Measurements from ENCODE around the gene PAK4. TPM values are rescaled to one million over a fixed set of nuclear protein-coding genes. Genes with fewer than 3 reads are reported as not detected.

PAK4 gene
- total and polyA plus RNA-seq, 8 donors = 19.4 to 38.4 (median 29.4) TPM

GRCh38 chr19:39160523-39160861, 34.9 kb downstream of the PAK4 start:
- DNase-seq (peak; percentile 24 to 75 (median 52)), FAIRE-seq (no peak), ATAC-seq (peak; percentile 7 to 45 (median 32))
- Histone ChIP-seq H3K4me3 (no peak overlapping the region), H3K9me3 (no peaks in the 10 kb centered on the region), H3K27me3 (no peaks in the 10 kb centered on the region), H3K27ac (no peak overlapping the region), H3K4me1 (peaks cover 26 to 44% (median 37%) of the 10 kb centered on the region in 3 donors), H3K36me3 (no peaks in the 10 kb centered on the region)
- intact Hi-C loops (cut with DNase I) = no loop called here
- 4 to 6% methylated on average over 8 of the region's 8 CpGs for WGBS, 2 donors
- no peak for TF ChIP-seq CTCF (IDR thresholded peaks at IDR 0.05)

- Histone ChIP-seq H3K27me3 (no peaks in the 10 kb centered on the region), H3K36me3 (no peaks in the 10 kb centered on the region), H3K4me1 (peaks cover 24 to 44% (median 35%) of the 10 kb centered on the region in 3 donors), H3K27ac (no peak overlapping the region), H3K9me3 (no peaks in the 10 kb centered on the region), H3K4me3 (no peak overlapping the region)
- DNase-seq (peak in 4 of 6 donors; percentile 22 to 73 (median 45)), FAIRE-seq (no peak), ATAC-seq (peak in 1 of 4 donors; percentile 6)
- TF ChIP-seq CTCF (IDR thresholded peaks at IDR 0.05) = no peak
- intact Hi-C loops (cut with DNase I) = no loop called here
- 76 to 85% methylated on average over 21 of the region's 21 CpGs for WGBS, 2 donors
Observed at GRCh38 chr19:39160889-39161672, 35.5 kb downstream of the PAK4 start.

DNA sequence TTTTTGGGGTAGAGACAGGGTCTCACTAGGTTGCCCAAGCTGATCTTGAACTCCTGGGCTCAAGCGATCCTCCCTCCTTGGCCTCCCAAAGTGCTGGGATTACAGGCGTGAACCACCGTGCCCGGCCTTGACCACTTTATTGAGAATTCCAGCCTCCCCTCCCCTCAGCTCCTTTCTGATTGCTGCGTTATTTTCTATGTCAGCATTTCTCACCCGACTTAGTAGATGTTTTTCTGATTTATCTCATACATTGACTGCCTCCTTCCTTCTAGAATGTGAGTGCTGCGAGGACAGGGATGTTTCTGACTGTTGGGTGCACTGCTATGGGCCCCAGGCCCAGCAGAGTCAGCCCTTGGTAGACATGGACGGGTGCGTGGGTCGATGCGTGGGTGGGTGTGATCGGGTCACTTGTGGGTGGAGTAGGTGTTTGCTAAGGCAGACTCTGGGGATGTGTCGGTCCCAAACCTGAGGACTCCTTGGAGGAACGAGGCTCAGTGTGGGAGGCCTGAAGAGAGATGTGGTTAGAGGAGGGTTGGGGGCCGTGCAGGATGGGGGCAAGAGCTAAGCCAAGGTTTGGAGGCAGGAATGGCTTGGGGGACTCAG, 37.0 kb downstream of the PAK4 start:
- no peak overlapping the region for H3K27ac ChIP-seq
- no peak for TF ChIP-seq CTCF (IDR thresholded peaks at IDR 0.05)
- no peaks in the 10 kb centered on the region for H3K9me3 ChIP-seq
- FAIRE-seq = no peak
- intact Hi-C loops (cut with DNase I) = no loop called here
- no peaks in the 10 kb centered on the region for H3K27me3 ChIP-seq
- peak in 1 of 6 donors; percentile 45 for DNase-seq
- peaks cover 30 to 45% (median 34%) of the 10 kb centered on the region in 3 donors for H3K4me1 ChIP-seq
- H3K36me3 ChIP-seq = no peaks in the 10 kb centered on the region
- no peak for ATAC-seq
- WGBS, 2 donors = 63 to 69% methylated on average over 15 of the region's 15 CpGs
- no peak overlapping the region for H3K4me3 ChIP-seq

DNA sequence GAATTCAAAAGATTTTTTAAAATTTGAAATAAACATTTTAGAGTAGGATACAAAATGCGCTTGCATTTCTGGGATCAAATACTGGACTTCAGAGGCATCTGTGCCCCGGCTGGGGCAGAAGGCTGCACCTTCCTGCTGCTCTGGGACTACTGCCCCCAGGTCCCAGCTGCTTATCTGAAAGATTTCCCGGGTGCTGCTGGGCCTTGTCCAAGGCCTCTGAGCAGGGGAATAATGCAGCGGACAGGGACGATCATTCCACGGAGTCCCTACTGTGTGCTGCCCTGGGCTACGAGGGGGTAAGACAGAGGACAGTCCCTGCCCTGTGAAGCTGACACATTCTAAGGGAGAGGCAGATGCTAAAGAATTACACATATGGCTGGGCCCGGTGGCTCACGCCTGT, 38.0 kb downstream of the PAK4 start:
- Histone ChIP-seq H3K27me3 (no peaks in the 10 kb centered on the region), H3K4me3 (no peak overlapping the region), H3K9me3 (no peaks in the 10 kb centered on the region), H3K27ac (no peak overlapping the region), H3K4me1 (peaks cover 35 to 49% (median 35%) of the 10 kb centered on the region in 3 donors), H3K36me3 (no peaks in the 10 kb centered on the region)
- FAIRE-seq (no peak), DNase-seq (peak in 4 of 6 donors; percentile 41 to 60 (median 55)), ATAC-seq (peak in 2 of 4 donors; percentile 34 to 50)
- no peak for TF ChIP-seq CTCF (IDR thresholded peaks at IDR 0.05)
- intact Hi-C loops (cut with DNase I) = no loop called here
- 33 to 37% methylated on average over 9 of the region's 9 CpGs for WGBS, 2 donors

- no peaks in the 10 kb centered on the region for H3K36me3 ChIP-seq
- 68 to 81% methylated on average over 6 of the region's 6 CpGs for WGBS, 2 donors
- intact Hi-C loops (cut with DNase I) = no loop called here
- H3K9me3 ChIP-seq = no peaks in the 10 kb centered on the region
- H3K27me3 ChIP-seq = no peaks in the 10 kb centered on the region
- no peak overlapping the region for H3K27ac ChIP-seq
- peaks cover 35 to 49% (median 35%) of the 10 kb centered on the region in 3 donors for H3K4me1 ChIP-seq
- H3K4me3 ChIP-seq = no peak overlapping the region
- DNase-seq = peak in 1 of 6 donors; percentile 11
- no peak for TF ChIP-seq CTCF (IDR thresholded peaks at IDR 0.05)
- FAIRE-seq = no peak
- ATAC-seq = no peak
Observed at GRCh38 chr19:39164289-39164688, 38.7 kb downstream of the PAK4 start.
